Ovary (tissue), 9 donors: ENCODE data around the gene PLAU. TPM values are rescaled to one million over a fixed set of nuclear protein-coding genes. Genes with fewer than 3 reads are reported as not detected.

Source experiments
- DNase-seq, 5 donors: peaks; one replicate each; pipeline ENCODE4 v3.0.0-alpha.2; 2019 to 2020
- H3K27ac ChIP-seq, 2 donors: fragments of 200-600 bp; one replicate each; pipeline versions ENCODE4 v1.5.1 to v1.8.0; 2019 to 2022
- H3K27me3 ChIP-seq: fragments of 200-600 bp; one replicate; pipeline ENCODE4 v1.8.0; 2022
- H3K36me3 ChIP-seq: fragments of 200-600 bp; sonication (generic); one replicate; pipeline ENCODE4 v1.5.1; 2019
- H3K4me1 ChIP-seq: one replicate; pipeline ENCODE4 v1.8.1; 2013; ENCODE audit warnings: mild to moderate bottlenecking, moderate library complexity; ENCODE audit not compliant: insufficient read depth
- H3K4me3 ChIP-seq: fragments of 200-600 bp; sonication (generic); one replicate; pipeline ENCODE4 v1.5.1; 2017
- H3K9me3 ChIP-seq, 2 donors: fragments of 200-600 bp in 1 of 2; sonication (generic) in 1 of 2; one replicate each; pipeline versions ENCODE4 v1.5.1 to v1.8.1; 2013 to 2019; ENCODE audit warnings: mild to moderate bottlenecking in 1 of 2, moderate library complexity in 1 of 2
- CTCF ChIP-seq, 3 donors: fragments of 450-650 bp in 2 of 3; fragments of 200-600 bp in 1 of 3; IDR thresholded peaks; one replicate each; pipeline versions ENCODE4 v1.5.1 to v1.8.0; 2016 to 2022; ENCODE audit warnings: antibody characterized with exemption in 3 of 3, mild to moderate bottlenecking in 1 of 3
- EP300 ChIP-seq: sonication (generic); formaldehyde crosslinking; IDR thresholded peaks from one replicate; pipeline ENCODE4 v1.6.1; 2017; ENCODE audit warnings: antibody characterized with exemption
- POLR2A ChIP-seq: fragments of 450-650 bp; IDR thresholded peaks from one replicate; pipeline ENCODE4 v1.6.1; 2017; ENCODE audit warnings: antibody characterized with exemption, mild to moderate bottlenecking, moderate library complexity
- whole genome bisulfite sequencing, 3 donors: extraction: QIAGEN DNeasy Blood & Tissue Kit in 1 of 3; methylation state at CpG; one replicate each; pipeline versions ENCODE4 v1.1.5 to v1.1.7; 2013 to 2017; 5-methylcytosine and 5-hydroxymethylcytosine counted together
- intact Hi-C, 4 donors: fragments of 100-400 bp; cut with DNase I; formaldehyde crosslinking; loops; one replicate each; pipeline versions ENCODE4 v1.11.0 to v1.15.1; 2022 to 2023
- polyA plus RNA-seq, 2 donors: library from polyadenylated mRNA; stranded (reverse); fragments of 200-250 nt in 1 of 2; fragments of 350-450 nt in 1 of 2; fragmentation: Illumina TruSeq in 1 of 2; extraction: RNeasy Lipid Tissue Mini Kit (QIAGEN cat#74804) in 1 of 2; gene quantifications; one replicate each; pipeline ENCODE4 v1.2.3, GENCODE V29; 2013 to 2014
- total RNA-seq, 7 donors: library from RNA; depleted of rRNA in 2 of 7; stranded (reverse); fragments of >200 nt in 2 of 7; fragmentation: NEBNext Ultra II Directional in 3 of 7; extraction: Animal tissue kit (Norgen Biotek cat#: 25700) in 3 of 7; gene quantifications; one replicate each; pipeline versions ENCODE4 v1.1.0 to v1.2.4, GENCODE V29; 2016 to 2023
- donor health status: DM: no; HTN: no; CAD: no; lungs with moderate emphysema.
- donor health status: DM: no; HTN: no; CAD: no.
- donor health status: Bipolar disorder and iron deficiency.
- donor health status: DM: yes; HTN: yes; CAD: no.
- donor health status: DM: no; HTN: no; CAD: no.
- donor health status: DM: yes; HTN: yes; CAD: no.

The PLAU gene
- total and polyA plus RNA-seq, 9 donors = 0.24 to 12.6 (median 4.6) TPM

DNA sequence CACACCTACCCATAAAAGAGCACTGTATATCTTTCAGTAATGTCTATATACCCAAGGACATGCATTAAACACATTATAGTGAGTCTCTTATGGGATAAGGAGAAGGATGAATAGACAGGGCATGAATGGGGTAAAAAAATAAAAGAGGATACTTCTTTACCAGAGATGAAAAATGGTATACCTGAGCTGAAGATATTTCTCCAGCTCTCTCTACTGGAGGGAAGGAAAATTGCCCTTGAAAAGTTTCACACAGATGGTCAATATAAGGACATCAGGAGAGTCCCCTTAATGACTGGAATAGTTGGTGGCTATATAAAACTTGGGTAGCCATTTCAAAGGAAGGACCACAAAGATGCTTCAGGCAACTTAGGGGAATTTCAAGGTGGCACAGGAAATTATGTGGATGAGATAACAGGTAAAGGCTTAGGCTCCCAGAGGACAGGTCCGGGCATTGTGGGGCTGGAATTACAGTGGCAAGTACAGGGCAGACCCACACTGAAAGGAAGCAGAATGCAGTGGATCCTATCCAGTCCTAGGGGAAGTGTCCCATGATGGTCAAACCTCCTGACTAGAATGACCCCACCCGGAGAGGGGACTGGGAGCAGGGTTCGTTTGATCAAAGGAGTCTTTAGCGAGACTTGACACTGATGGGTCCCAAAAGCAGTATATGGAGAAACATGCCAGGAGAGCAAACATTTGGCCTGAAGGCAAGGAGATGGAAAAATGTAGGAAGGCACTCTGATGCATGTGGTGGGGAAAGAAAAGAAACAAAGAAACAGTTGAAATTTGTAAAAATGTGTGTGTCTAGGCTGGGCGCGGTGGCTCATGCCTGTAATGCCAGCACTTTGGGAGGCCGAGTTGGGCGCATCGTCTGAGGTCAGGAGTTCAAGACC lies 35.6 kb downstream of the PLAU start:
- intact Hi-C loops = no loop called here
- no peak overlapping the region for H3K27ac ChIP-seq
- TF ChIP-seq CTCF (IDR thresholded peaks at IDR 0.05) (no peak), EP300 (no peak), POLR2A (no peak)
- H3K27me3 ChIP-seq = no peaks in the 10 kb centered on the region
- no peaks in the 10 kb centered on the region for H3K36me3 ChIP-seq
- H3K4me1 ChIP-seq = no peaks in the 10 kb centered on the region
- DNase-seq = no peak
- 87 to 88% (median 87%) methylated on average over 9 of the region's 9 CpGs for WGBS, 3 donors
- no peak overlapping the region for H3K4me3 ChIP-seq
- no peaks in the 10 kb centered on the region for H3K9me3 ChIP-seq

DNA sequence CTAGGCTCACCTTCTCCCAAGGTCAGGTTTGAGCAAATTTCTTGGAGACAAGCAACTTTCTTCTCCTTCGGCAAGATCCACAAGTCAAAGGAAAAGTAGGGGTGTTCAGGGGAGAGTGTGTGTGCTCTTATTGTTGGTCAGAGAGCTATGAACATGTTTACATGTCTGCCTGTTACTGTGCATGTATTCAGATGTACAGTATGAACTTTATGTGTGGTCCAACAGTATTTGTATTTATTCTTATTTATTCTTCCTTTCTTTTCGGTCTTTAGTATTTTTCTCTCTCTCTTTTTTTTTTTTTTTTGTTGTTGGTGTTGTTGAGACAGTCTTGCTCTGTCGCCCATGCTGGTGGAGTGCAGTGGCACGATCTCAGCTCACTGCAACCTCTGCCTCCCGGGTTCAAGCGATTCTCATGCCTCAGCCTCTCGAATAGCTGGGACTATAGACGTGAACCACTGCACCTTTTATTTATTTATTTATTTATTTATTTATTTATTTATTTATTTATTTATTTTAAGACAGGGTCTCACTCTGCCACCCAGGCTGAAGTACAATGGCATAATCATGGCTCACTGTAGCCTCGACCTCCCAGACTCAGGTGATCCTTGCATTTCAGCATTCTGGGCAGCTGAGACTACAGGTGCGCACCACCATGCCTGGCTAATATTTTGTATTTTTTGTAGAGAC lies 38.2 kb downstream of the PLAU start:
- H3K27me3 ChIP-seq = no peaks in the 10 kb centered on the region
- H3K27ac ChIP-seq = no peak overlapping the region
- H3K4me3 ChIP-seq = no peak overlapping the region
- DNase-seq = no peak
- 84 to 93% (median 86%) methylated on average over 10 of the region's 10 CpGs for WGBS, 3 donors
- no peaks in the 10 kb centered on the region for H3K4me1 ChIP-seq
- TF ChIP-seq EP300 (no peak), POLR2A (no peak), CTCF (IDR thresholded peaks at IDR 0.05) (no peak)
- intact Hi-C loops = no loop called here
- H3K36me3 ChIP-seq = no peaks in the 10 kb centered on the region
- no peaks in the 10 kb centered on the region for H3K9me3 ChIP-seq

DNA sequence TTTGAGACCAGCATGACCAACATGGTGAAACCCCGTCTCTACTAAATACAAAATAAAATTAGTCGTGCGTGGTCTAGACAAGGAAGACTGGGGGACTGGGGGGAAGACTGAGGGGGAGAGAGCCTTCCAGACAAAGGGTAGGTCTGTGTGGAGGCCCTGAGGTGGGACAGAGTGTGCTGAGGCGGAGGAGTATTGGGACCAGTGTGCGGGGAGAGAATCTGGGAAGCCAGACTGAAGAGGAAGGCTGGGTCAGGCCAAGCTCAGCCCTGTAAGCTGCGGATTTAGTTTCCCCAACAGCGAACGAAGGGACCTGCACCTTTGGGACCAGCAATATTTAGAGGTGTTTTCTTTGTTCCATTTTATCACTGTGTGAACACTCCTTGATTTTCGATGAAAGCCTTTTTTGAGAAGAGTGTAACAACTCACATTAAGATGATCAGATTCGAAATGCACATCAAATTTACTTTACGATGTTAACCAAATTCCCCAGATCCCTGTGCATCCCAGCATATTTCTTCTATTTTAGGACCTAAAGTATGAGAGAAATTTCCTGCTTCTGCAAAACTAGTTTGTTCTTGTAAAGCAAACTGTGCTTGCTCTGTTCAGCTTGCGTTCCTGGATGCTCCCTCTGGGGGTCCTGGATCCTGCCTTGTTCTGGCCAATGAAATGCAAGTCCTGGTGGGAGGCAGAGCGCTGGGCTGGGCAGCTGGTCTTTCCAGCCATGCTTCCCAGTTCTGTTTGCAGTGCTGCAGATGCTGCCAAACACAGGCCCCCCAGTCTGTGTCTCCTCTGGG lies 39.4 kb downstream of the PLAU start:
- 54 to 61% (median 56%) methylated on average over 13 of the region's 13 CpGs for WGBS, 3 donors
- H3K9me3 ChIP-seq = no peaks in the 10 kb centered on the region
- H3K4me1 ChIP-seq = no peaks in the 10 kb centered on the region
- intact Hi-C loops = no loop called here
- no peaks in the 10 kb centered on the region for H3K27me3 ChIP-seq
- DNase-seq = peak in 1 of 5 donors; percentile 15
- no peak overlapping the region for H3K27ac ChIP-seq
- H3K36me3 ChIP-seq = no peaks in the 10 kb centered on the region
- TF ChIP-seq POLR2A = no peak
- no peak for TF ChIP-seq EP300
- TF ChIP-seq CTCF (IDR thresholded peaks at IDR 0.05) = no peak
- no peak overlapping the region for H3K4me3 ChIP-seq

- Histone ChIP-seq H3K4me1 (peaks cover 2% of the 10 kb centered on the region), H3K4me3 (no peak overlapping the region), H3K27ac (no peak overlapping the region), H3K27me3 (no peaks in the 10 kb centered on the region), H3K9me3 (no peaks in the 10 kb centered on the region), H3K36me3 (no peaks in the 10 kb centered on the region)
- no peak for DNase-seq
- no peak for TF ChIP-seq EP300
- TF ChIP-seq POLR2A = no peak
- TF ChIP-seq CTCF (IDR thresholded peaks at IDR 0.05) = no peak
- WGBS, 3 donors = 96 to 100% (median 98%) methylated on average over 1 of the region's 1 CpG
- intact Hi-C loops = no loop called here
Measured at GRCh38 chr10:73953665-73954064, 42.7 kb downstream of the PLAU start.
